Astrocyte (in vitro differentiated cells and primary cell): ENCODE results near the gene NCOA5. TPM values are rescaled to one million over a fixed set of nuclear protein-coding genes. Genes with fewer than 3 reads are reported as not detected.

Experiments
- DNase-seq: peaks from one replicate; pipeline ENCODE4 v3.0.0-alpha.2; 2010; ENCODE audit warnings: low read depth
- FAIRE-seq: peaks from 2 replicates; lab custom pipeline; 2011; peaks lifted over from hg19 to GRCh38; lab: Jason Lieb, UNC
- H2AFZ ChIP-seq: 2 replicates; pipeline ENCODE4 v1.6.0; 2012; ENCODE audit warnings: low read depth, low read length, inconsistent platforms
- H3K27ac ChIP-seq: 2 replicates; pipeline ENCODE4 v1.5.1; 2011; ENCODE audit warnings: low read depth, low read length, inconsistent platforms
- H3K27me3 ChIP-seq: 2 replicates; pipeline ENCODE4 v1.6.0; 2011; ENCODE audit warnings: low read length, inconsistent platforms; ENCODE audit not compliant: insufficient read depth
- H3K36me3 ChIP-seq: 2 replicates; pipeline ENCODE4 v1.5.1; 2011; ENCODE audit warnings: low read length, inconsistent platforms; ENCODE audit not compliant: insufficient read depth
- H3K4me1 ChIP-seq: 2 replicates; pipeline ENCODE4 v1.5.1; 2011; ENCODE audit warnings: low read length, inconsistent platforms; ENCODE audit not compliant: insufficient read depth
- H3K4me2 ChIP-seq: 2 replicates; pipeline ENCODE4 v1.6.0; 2012; ENCODE audit warnings: low read length, inconsistent platforms
- H3K4me3 ChIP-seq: 2 replicates; pipeline ENCODE4 v1.5.1; 2011; ENCODE audit warnings: low read depth, mild to moderate bottlenecking, low read length, inconsistent platforms; ENCODE audit not compliant: insufficient read depth
- H3K79me2 ChIP-seq: 2 replicates; pipeline ENCODE4 v1.6.0; 2012; ENCODE audit warnings: mild to moderate bottlenecking, low read length, inconsistent platforms; ENCODE audit not compliant: insufficient read depth
- H3K9ac ChIP-seq: 2 replicates; pipeline ENCODE4 v1.6.0; 2012; ENCODE audit warnings: mild to moderate bottlenecking, low read length, inconsistent platforms
- H3K9me3 ChIP-seq: 2 replicates; pipeline ENCODE4 v1.5.1; 2012; ENCODE audit warnings: low read depth, mild to moderate bottlenecking, low read length, inconsistent platforms; ENCODE audit not compliant: insufficient read depth
- H4K20me1 ChIP-seq: 2 replicates; pipeline ENCODE4 v1.6.0; 2012; ENCODE audit warnings: low read length, inconsistent platforms; ENCODE audit not compliant: insufficient read depth
- H3K27ac Mint-ChIP-seq: one replicate; pipeline ENCODE4 v1.8.0; 2021; ENCODE audit warnings: mild to moderate bottlenecking, mixed read lengths; ENCODE audit not compliant: unreplicated experiment
- H3K27me3 Mint-ChIP-seq: one replicate; pipeline ENCODE4 v1.8.0; 2021; ENCODE audit warnings: low read depth, mixed read lengths; ENCODE audit not compliant: unreplicated experiment
- H3K36me3 Mint-ChIP-seq: one replicate; pipeline ENCODE4 v1.8.0; 2021; ENCODE audit warnings: low read depth, mixed read lengths; ENCODE audit not compliant: unreplicated experiment
- H3K4me1 Mint-ChIP-seq: one replicate; pipeline ENCODE4 v1.8.0; 2021; ENCODE audit warnings: low read depth, mixed read lengths; ENCODE audit not compliant: unreplicated experiment
- H3K4me3 Mint-ChIP-seq: one replicate; pipeline ENCODE4 v1.8.0; 2021; ENCODE audit warnings: mild to moderate bottlenecking, moderate library complexity, mixed read lengths; ENCODE audit not compliant: unreplicated experiment
- H3K9me3 Mint-ChIP-seq: one replicate; pipeline ENCODE4 v1.8.0; 2021; ENCODE audit warnings: mild to moderate bottlenecking, mixed read lengths; ENCODE audit not compliant: unreplicated experiment
- EZH2 ChIP-seq: IDR thresholded peaks from 2 replicates; pipeline ENCODE4 v1.6.1; 2012; ENCODE audit warnings: mild to moderate bottlenecking, low read length, inconsistent platforms; ENCODE audit not compliant: insufficient read depth
- total RNA-seq: library from RNA; stranded (reverse); gene quantifications from 2 replicates; pipeline ENCODE4 v1.2.1, GENCODE V29; 2021
- TF ChIP-seq, protein P1 (sequence below): IDR thresholded peaks from 2 replicates; pipeline ENCODE4 v1.5.1; 2011; ENCODE audit warnings: low read depth, mild to moderate bottlenecking, inconsistent platforms, low read length, moderate library complexity; ENCODE audit not compliant: insufficient read depth

Gene NCOA5
- total RNA-seq, 1 donor from 2014 or later, result 20.7 TPM

DNA sequence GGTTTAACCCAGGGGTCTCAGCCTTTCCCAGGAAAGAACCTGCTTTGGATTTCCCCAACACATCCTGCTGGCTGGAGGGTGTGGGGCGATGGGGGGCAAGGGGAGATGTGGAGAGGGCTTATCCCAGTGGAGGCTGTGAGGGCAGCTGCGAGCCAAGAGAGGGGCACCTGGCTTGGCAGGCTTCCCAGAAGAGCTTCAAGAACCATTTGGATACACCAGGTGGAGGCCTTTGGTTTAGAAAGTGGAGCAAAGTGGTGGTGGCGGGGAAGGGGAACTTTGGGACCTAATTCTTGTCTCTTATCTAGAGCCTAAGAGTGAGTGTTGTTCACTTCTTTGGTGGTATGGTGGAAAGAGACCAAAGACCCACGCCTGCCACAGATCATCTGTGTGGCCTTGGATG is 40.8 kb upstream of the NCOA5 start:
- peaks cover 67% of the 10 kb centered on the region for H3K27me3 Mint-ChIP-seq

DNA sequence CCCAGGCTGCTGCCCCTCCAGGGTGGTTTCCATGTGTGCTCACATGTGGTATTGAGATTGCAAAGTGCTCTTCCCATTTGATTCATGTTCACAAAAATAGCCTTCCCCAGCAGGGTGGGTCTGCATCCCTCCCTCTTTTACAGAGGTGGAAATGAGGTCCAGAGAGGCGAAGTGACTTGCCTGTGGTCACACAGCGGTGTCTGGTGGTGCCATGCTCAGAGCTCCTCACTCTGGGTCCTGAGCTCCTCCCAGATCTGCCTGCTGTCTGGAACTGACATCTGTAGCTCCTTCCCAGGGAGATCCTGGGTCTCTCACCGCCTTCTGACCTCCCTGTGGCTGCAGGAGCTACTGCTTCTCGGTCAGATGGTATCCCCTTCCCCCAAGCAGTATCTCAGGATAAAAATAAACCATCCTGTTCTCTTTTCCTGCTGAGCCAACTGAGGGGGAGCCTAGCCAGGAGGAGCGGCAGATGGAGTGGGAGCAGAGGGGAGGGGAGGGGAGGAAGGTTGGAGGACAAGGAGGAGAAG is 40.3 kb upstream of the NCOA5 start:
- Mint-ChIP-seq H3K4me3 (no peak overlapping the region), H3K4me1 (peaks cover 8% of the 10 kb centered on the region), H3K27ac (no peak overlapping the region), H3K27me3 (peaks cover 64% of the 10 kb centered on the region), H3K36me3 (peaks cover 2% of the 10 kb centered on the region), H3K9me3 (peaks cover 2% of the 10 kb centered on the region)
- Histone ChIP-seq H3K9me3 (no peaks in the 10 kb centered on the region), H2AFZ (no peak overlapping the region), H3K9ac (no peak overlapping the region), H3K4me3 (no peak overlapping the region), H3K36me3 (no peaks in the 10 kb centered on the region), H3K4me1 (peaks cover 3% of the 10 kb centered on the region), H3K79me2 (no peaks in the 10 kb centered on the region), H3K27me3 (peaks cover 17% of the 10 kb centered on the region), H3K27ac (no peak overlapping the region), H4K20me1 (no peaks in the 10 kb centered on the region), H3K4me2 (no peak overlapping the region)
- no peak for DNase-seq
- no peak for FAIRE-seq
- TF ChIP-seq EZH2, result no peak
- TF ChIP-seq, protein P1, sequence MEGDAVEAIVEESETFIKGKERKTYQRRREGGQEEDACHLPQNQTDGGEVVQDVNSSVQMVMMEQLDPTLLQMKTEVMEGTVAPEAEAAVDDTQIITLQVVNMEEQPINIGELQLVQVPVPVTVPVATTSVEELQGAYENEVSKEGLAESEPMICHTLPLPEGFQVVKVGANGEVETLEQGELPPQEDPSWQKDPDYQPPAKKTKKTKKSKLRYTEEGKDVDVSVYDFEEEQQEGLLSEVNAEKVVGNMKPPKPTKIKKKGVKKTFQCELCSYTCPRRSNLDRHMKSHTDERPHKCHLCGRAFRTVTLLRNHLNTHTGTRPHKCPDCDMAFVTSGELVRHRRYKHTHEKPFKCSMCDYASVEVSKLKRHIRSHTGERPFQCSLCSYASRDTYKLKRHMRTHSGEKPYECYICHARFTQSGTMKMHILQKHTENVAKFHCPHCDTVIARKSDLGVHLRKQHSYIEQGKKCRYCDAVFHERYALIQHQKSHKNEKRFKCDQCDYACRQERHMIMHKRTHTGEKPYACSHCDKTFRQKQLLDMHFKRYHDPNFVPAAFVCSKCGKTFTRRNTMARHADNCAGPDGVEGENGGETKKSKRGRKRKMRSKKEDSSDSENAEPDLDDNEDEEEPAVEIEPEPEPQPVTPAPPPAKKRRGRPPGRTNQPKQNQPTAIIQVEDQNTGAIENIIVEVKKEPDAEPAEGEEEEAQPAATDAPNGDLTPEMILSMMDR, result no peak

More for the DNA sequence above, 40.8 kb upstream of the NCOA5 start:
- peaks cover 9% of the 10 kb centered on the region for H3K4me1 Mint-ChIP-seq
- no peak overlapping the region for H3K4me3 Mint-ChIP-seq
- DNase-seq, result no peak
- Histone ChIP-seq H3K36me3 (no peaks in the 10 kb centered on the region), H3K79me2 (no peaks in the 10 kb centered on the region), H3K27me3 (peaks cover 17% of the 10 kb centered on the region), H2AFZ (no peak overlapping the region), H3K4me1 (peaks cover 3% of the 10 kb centered on the region), H3K9ac (no peak overlapping the region), H3K27ac (no peak overlapping the region), H3K4me3 (no peak overlapping the region), H3K9me3 (no peaks in the 10 kb centered on the region), H4K20me1 (no peaks in the 10 kb centered on the region), H3K4me2 (no peak overlapping the region)
- peaks cover under 1% of the 10 kb centered on the region for H3K36me3 Mint-ChIP-seq
- TF ChIP-seq, protein P1, result no peak
- TF ChIP-seq EZH2, result no peak
- no peak overlapping the region for H3K27ac Mint-ChIP-seq
- H3K9me3 Mint-ChIP-seq, result peaks cover under 1% of the 10 kb centered on the region
- FAIRE-seq, result no peak

DNA sequence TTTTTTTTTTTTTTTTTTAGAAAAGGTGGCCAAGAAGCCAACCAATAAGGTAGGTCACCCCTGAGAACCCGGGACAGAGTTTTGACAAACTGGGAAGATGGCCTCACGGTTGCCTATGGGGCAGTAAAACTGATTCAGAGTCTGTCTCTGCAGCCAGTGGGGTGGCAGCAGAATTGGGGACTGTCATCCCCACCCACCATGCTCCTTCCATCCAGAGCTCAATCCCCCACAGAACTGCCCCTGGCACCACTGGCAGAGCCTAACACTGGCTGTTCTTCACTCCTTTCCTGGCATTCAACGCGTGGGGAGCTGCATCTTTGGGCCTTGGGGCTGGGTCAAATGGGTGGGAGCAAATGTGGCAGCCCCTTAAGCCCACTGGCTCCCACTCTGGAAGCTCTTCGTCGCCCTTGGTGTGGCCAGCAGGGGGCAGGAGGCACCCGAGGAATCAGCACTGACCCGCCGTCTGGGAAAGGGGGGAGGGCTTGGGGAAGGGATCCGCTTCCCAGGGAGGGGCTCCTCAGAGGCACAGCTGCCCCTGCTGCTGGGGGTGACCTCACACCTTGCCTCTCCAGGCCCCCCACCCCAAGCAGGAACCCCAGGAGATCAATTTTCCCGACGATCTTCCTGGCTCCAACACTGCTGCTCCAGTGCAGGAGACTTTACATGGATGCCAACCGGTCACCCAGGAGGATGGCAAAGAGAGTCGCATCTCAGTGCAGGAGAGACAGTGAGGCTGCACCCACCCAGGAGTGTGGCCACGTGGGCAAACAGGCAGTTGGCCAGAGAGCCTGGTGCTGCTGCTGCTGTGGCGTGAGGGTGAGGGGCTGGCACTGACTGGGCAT is 38.8 kb upstream of the NCOA5 start:
- FAIRE-seq, result no peak
- H3K4me2 ChIP-seq, result no peak overlapping the region
- no peaks in the 10 kb centered on the region for H4K20me1 ChIP-seq
- no peaks in the 10 kb centered on the region for H3K79me2 ChIP-seq
- no peaks in the 10 kb centered on the region for H3K9me3 ChIP-seq
- H3K27me3 ChIP-seq, result peaks cover 17% of the 10 kb centered on the region
- Mint-ChIP-seq H3K27me3 (peaks cover 63% of the 10 kb centered on the region), H3K36me3 (peaks cover 2% of the 10 kb centered on the region), H3K4me1 (peaks cover 6% of the 10 kb centered on the region), H3K27ac (no peak overlapping the region), H3K9me3 (peaks cover 2% of the 10 kb centered on the region), H3K4me3 (no peak overlapping the region)
- no peak overlapping the region for H3K9ac ChIP-seq
- TF ChIP-seq EZH2, result no peak
- TF ChIP-seq, protein P1, result peak; percentile 9
- H2AFZ ChIP-seq, result no peak overlapping the region
- no peak overlapping the region for H3K27ac ChIP-seq
- peaks cover 3% of the 10 kb centered on the region for H3K4me1 ChIP-seq
- DNase-seq, result no peak
- no peaks in the 10 kb centered on the region for H3K36me3 ChIP-seq
- no peak overlapping the region for H3K4me3 ChIP-seq
